GM20431 (cell line): Measurements from ENCODE around the gene PPP5C.
"Not testable (repeated sequence)": the region's sequence is repeated elsewhere in the genome, so short reads cannot be mapped to it uniquely, and the experiment has no call there.

Experiments used
- in situ Hi-C: fragments of 300-500 bp; cut with MseI, MboI; formaldehyde crosslinking; loops from one replicate; pipeline ENCODE4 v1.15.0; 2020; ENCODE audit warnings: low sequenced_read_pairs; ENCODE audit not compliant: unreplicated experiment

Gene PPP5C

DNA sequence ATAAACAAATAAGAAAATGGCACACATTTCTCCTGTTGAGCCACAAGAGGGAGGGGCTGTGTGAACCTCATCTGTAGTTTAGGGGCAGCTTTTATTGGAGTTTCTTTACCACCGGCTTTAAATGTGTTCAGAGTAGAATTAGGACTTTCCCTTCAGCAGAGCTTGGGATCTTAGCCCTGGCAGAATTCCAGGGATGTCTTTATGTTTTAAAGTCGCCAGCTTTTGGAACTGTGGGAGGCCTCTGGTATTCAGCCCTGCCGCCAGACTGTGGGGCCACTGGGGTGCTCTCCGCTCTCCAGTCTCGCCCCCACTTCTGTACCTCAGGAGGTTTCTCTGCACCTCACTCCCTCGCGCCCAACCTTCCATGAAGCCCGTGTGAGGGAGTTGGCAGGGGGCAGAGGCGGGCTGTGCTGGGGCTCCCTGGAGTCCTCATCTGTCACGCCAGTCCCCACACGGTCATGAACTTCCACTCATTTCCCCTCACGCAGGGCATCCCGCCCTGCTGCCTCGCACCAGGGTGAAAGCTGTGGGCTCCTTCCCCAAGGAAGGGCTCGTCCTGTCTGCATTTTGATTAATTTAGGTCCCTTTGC lies 35.0 kb downstream of the PPP5C start:
- in situ Hi-C loops = no loop called here

DNA sequence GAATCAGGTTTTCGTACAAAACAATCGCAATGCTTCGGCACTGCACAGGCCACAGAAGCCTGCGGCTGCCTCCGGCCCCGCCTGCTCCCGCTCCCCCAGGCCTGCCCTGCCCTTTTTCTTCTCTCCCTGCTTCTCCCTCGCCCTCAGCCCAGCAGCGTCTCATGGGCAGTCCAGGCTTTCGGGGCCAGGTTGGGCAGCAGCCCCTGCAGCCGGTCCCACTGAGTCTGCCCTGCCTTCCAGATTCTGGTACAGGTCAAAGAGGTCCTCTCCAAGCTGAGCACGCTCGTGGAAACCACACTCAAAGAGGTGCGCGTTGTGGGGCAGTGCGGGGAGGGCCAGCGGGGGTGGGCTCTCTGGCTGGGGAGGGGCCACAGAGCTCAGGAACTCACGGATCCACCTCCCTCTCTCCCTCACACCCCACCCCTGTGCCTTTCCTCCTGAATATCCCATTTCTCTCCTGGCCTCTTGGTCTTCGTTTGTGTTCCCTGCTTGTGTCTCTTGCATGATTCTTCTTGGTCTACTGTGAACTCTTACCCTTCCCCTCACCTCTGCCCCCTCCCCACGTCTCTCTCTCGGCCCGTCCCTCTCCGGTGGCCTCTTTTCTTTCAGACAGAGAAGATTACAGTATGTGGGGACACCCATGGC lies 36.4 kb downstream of the PPP5C start:
- in situ Hi-C loops = no loop called here

DNA sequence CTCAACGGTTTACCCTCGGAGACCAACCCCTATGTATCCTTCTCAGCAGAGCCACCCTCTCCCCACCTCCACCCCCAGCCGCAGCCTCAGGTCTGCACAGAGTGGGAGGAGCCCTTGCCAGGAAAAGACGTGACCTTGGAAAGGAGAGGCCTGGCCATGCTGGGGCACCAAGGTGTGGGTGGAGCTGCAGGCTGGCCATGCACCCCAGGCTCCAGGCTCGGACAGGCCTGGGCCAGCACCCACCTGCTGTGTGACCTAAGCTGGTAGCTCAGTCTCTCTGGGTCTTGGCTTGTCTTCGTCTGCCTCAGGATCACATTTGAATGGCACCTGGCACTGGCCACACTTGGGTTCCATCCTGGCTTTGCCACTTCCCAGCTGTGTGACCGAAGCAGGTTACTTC lies 37.0 kb downstream of the PPP5C start:
- in situ Hi-C loops = no loop called here

DNA sequence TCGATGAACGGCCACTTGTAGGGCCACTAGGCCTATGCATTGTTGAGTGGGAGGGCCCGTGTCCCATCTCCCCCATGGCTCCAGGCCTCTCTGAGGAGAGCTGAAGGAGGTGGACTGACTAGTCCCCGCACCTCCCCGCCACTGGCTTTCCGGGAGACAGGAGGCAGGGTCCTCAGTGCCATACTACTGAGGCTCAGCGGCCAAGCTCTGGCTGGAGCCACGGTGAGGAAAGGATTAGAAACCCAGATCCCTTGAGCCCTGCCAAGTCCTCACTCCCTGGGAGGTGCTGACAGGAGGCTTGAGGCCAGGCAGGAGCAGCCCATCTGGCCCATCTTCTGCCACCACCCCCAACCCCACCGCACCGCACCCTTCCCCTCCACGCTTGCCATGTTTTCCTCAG lies 37.5 kb downstream of the PPP5C start:
- in situ Hi-C loops = no loop called here

GRCh38 chr19:46385636-46386035 lies 38.7 kb downstream of the PPP5C start:
- in situ Hi-C loops = no loop called here

GRCh38 chr19:46386151-46386550 lies 39.3 kb downstream of the PPP5C start:
- in situ Hi-C loops = no loop called here

DNA sequence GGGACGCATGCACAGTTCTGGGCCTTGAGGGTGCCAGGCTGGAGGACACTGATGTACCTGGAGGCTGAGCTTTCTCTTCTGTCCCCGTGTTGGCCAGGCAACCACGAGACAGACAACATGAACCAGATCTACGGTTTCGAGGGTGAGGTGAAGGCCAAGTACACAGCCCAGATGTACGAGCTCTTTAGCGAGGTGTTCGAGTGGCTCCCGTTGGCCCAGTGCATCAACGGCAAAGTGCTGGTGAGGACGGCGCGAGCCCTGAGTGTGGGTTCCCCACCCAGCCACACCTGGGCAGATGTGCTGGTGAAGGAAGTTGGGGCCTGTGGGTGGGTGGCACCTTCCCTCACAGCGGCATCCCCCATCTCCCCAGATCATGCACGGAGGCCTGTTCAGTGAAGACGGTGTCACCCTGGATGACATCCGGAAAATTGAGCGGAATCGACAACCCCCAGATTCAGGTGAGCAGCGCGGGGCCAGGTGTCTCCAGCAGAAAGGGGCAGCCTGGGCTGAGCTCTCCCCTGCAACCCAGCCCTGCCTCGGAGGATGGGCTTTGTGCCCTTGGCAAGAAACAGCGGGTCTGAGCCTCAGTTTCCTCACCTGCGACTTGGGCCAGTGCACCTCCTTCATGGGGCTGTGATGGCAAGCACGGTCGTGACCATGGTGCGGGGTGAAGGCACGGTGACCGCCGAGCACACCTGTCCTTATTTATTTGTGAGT lies 40.3 kb downstream of the PPP5C start:
- in situ Hi-C loops = no loop called here

- in situ Hi-C loops = no loop called here
Measured at GRCh38 chr19:46387713-46388130, 40.8 kb downstream of the PPP5C start.

DNA sequence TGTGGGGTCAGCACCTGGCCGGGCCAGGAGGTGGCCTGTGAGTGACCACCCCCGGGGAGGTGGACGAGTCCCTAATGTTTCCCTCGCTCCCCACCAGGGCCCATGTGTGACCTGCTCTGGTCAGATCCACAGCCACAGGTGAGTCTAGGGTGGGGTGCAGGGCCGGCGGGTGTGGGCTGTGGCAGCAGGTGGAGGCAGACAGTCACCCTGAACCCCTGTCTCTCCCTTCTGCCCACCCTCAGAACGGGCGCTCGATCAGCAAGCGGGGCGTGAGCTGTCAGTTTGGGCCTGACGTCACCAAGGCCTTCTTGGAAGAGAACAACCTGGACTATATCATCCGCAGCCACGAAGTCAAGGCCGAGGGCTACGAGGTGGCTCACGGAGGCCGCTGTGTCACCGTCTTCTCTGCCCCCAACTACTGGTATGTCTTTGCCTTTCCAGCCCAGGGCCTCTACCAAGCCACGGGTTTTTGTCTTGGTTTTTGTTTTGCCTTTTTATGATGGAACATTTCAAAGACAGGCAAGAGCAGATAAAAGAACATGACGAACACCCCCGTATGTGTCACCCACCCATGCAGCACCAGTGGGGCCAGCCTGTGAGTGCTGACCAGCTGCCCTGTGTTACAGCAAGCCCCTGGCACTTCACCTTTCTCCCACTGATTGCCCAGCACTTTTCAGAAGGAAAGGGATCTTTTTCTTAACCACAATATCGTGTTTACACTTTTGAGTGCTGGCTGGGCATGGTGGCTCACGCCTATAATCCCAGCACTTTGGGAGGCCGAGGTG lies 41.6 kb downstream of the PPP5C start:
- in situ Hi-C loops = no loop called here

- in situ Hi-C loops = no loop called here
Measured at GRCh38 chr19:46390121-46390858, 43.4 kb downstream of the PPP5C start.

DNA sequence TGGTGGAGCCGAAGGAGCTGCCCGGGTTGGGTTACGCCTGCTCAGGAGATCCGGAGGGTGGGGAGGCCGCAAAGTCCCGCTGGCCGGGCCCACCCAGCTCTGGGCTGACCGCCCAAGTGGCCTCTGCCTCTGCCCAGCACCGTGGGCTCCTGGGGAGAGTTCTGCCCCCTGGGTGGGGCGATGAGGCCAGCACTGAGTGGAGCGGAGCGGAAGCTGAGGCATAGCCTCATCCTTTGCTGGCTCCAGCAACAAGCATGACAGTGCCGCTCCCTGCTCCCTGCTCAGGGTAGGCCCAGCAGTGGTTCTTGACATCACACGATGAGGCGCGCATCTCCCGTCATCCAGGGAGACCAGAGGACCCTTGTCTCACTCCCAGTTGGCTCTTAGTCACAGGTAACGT lies 44.0 kb downstream of the PPP5C start:
- in situ Hi-C loops = no loop called here

GRCh38 chr19:46391296-46392251 lies 44.7 kb downstream of the PPP5C start:
- in situ Hi-C loops = no loop called here

DNA sequence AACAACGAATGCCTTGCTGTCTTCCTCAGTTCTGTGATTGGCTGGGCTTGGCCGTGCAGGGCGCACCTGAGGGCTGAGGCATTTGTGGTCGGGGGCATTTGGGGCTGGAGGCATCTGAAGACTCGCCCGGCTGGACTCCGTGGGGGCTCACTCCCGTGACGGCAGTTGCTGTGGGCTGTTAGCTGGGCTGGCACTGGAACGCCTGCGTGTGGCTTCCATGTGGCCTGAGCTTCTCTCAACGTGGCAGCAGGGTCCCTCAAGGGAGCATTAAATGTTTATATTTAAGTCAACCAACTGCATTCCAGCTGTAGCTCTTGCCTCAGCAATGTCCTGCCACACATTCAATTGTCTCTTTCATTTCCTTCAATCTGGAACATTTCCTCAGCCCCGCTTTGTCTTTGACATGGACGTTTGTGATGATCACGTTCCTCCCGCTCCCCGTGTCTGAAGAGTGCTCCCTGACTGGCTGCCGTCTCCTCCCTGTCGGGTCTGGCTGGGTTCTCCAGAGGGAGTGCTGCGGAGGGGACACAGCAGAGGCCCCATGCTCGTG lies 45.4 kb downstream of the PPP5C start:
- in situ Hi-C loops = no loop called here

GRCh38 chr19:46392837-46393236 lies 46.0 kb downstream of the PPP5C start:
- in situ Hi-C loops = no loop called here

GRCh38 chr19:46393456-46394401 lies 46.8 kb downstream of the PPP5C start:
- in situ Hi-C loops = no loop called here

DNA sequence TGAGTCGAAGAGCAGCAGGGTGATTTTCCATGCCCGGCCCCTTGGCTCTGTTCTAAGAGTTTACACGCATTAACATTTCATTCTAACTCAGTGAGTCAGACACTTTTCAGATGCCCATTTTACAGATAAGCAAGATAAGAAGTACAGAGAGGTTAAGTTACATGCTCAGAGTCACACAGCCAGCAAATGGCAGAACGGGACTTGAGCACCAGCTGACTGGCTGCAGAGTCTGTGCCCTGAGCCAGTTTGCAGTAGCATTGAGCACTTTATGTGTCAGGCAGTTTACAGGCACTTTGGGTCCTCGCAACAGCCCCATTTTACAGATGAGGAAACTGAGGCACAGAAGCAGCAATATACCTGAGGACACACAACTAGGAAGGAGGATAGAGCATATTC lies 47.5 kb downstream of the PPP5C start:
- in situ Hi-C loops = no loop called here

DNA sequence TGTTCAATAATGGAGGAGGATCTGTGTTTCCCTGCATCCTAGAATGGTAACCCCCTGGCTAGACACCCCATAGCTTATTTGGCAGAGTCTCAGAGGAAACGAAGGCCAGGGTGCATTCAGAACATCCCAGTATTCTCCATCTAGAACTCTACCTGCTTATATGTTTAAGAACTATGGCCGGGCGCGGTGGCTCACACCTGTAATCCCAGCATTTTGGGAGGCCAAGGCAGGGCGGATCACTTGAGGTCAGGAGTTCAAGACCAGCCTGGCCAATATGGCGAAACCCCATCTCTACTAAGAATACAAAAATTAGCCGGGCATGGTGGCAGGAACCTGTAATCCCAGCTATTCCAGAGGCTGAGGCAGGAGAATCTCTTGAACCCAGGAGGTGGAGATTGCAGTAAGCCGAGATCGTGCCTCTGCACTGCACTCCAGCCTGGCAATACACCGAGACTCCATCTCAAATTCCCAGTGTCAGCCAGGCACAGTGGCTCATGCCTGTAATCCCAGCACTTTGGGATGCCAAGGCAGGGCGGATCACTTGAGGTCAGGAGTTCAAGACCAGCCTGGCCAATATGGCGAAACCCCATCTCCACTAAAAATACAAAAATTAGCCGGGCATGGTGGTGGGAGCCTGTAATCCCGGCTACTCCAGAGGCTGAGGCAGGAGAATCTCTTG lies 51.1 kb downstream of the PPP5C start:
- in situ Hi-C loops = not testable (repeated sequence)
